GM10266 (cell line): ENCODE measurements around the gene TMEM248.
"Not testable (repeated sequence)": the region's sequence is repeated elsewhere in the genome, so short reads cannot be mapped to it uniquely, and the experiment has no call there.

Experiments
- DNase-seq: peaks from one replicate; pipeline ENCODE4 v3.0.0; 2012; ENCODE audit errors: extremely low spot score
- TF ChIP-seq, protein P1 (sequence below): IDR thresholded peaks from 2 replicates; pipeline ENCODE4 v1.5.1; 2012; ENCODE audit warnings: mild to moderate bottlenecking, low read depth; ENCODE audit not compliant: control insufficient read depth, insufficient read depth; ENCODE audit errors: missing control alignments

Gene TMEM248

DNA sequence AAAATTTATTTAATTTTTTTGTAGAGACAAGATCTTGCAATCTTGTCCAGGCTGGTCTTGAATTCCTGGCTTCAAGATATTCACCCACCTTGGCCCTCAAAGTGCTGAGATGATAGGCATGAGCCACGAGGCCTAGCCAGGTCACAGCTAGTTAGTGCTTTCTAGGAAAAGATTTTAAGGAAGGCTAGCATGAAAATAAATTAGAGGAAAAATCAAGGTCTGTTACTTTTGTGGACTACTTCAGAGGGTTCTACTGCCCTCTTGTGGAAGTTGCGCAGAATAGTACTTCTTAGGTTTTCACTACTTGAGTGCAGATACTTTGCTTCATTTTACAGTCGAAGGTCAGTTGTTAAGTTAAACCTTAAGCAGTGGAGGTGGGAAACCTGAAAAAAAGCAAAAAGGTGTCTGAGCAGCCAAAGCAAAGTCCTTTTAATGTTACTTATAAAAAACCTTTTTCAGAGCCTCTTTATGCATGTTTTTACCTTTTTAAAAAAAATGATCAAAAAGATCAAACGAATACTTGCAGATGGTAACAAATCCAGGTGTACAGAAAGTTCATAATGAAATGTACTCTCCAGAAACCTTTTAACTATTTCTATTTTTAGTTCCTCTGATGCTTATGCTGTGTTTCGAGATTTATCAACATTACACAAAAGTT, 79.7 kb downstream of the TMEM248 start:
- TF ChIP-seq, protein P1, sequence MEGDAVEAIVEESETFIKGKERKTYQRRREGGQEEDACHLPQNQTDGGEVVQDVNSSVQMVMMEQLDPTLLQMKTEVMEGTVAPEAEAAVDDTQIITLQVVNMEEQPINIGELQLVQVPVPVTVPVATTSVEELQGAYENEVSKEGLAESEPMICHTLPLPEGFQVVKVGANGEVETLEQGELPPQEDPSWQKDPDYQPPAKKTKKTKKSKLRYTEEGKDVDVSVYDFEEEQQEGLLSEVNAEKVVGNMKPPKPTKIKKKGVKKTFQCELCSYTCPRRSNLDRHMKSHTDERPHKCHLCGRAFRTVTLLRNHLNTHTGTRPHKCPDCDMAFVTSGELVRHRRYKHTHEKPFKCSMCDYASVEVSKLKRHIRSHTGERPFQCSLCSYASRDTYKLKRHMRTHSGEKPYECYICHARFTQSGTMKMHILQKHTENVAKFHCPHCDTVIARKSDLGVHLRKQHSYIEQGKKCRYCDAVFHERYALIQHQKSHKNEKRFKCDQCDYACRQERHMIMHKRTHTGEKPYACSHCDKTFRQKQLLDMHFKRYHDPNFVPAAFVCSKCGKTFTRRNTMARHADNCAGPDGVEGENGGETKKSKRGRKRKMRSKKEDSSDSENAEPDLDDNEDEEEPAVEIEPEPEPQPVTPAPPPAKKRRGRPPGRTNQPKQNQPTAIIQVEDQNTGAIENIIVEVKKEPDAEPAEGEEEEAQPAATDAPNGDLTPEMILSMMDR: peak; percentile 18
- not testable (repeated sequence) for DNase-seq

DNA sequence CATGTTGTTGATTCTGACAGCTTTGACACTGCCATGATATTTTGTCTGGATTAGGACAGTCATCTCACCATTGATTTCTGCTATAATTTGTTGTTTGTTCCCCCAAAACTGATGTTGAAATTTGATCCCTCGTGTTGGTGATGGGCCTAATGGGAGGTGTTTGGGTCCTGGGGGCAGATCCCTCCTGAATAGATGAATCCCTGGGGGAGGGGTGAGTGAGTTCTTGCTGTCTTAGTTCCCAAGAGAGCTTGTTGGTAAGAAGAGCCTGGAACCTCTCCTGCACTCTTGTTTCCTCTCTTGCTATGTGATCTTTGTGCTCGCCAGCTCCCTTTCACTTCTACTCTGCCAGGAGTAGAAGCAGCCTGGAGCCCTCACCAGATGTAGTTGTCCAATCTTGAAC, 83.1 kb downstream of the TMEM248 start:
- DNase-seq: not testable (repeated sequence)

DNA sequence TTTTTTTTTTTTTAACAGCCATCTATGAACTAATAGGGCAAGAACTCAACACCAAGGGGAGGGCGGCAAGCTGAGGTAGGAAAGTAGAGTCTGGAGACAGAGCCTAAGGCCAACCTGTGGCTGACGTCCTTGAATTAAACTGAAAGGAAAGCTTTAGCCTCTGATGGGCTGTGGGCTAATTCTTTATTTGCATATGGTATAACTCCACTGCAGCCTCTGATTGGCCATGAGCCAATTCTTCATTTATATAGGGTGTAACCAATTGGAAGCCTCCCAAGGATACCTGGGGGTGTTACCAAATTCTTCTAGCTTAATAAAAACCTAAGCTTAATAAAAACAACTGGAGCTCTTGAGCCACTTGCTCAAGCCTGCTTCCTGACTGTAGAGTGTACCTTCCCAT, 85.9 kb downstream of the TMEM248 start:
- TF ChIP-seq, protein P1: no peak
- DNase-seq: no peak
